GM12878 (cell line): ENCODE results near the gene SPEG. TPM values are rescaled to one million over a fixed set of nuclear protein-coding genes. Genes with fewer than 3 reads are reported as not detected.

Experiments
- CEBPB ChIP-seq, 2 experiments: fragments of 150-350 bp in 1 of 2; IDR thresholded peaks; 2 replicates each; pipeline ENCODE4 v1.6.1; 2012 to 2014; ENCODE audit warnings: low read depth in 2 of 2, low read length in 2 of 2, borderline replicate concordance in 1 of 2, inconsistent platforms in 1 of 2
- EED ChIP-seq: sonication (generic); IDR thresholded peaks from 2 replicates; pipeline ENCODE4 v1.6.1; 2016; ENCODE audit warnings: antibody characterized with exemption, low read depth
- GABPA ChIP-seq: IDR thresholded peaks from 2 replicates; pipeline ENCODE4 v1.6.1; 2014; ENCODE audit warnings: antibody characterized with exemption, low read depth, mild to moderate bottlenecking, inconsistent platforms
- KLF5 ChIP-seq: fragments of 450-650 bp; IDR thresholded peaks from 2 replicates; pipeline ENCODE4 v1.6.1; 2014; ENCODE audit warnings: mild to moderate bottlenecking; ENCODE audit not compliant: partially characterized antibody
- SMARCA5 ChIP-seq: fragments of 450-650 bp; IDR thresholded peaks from 2 replicates; pipeline ENCODE4 v1.6.1; 2017; ENCODE audit warnings: mild to moderate bottlenecking
- polyA plus RNA-seq, 11 experiments: library from polyadenylated mRNA; depleted of rRNA in 4 of 11; unstranded in 6 of 11; stranded (reverse) in 5 of 11; fragments of >200 nt; fragmentation: Nextera tagmentation in 4 of 11; fragmentation: Illumina TruSeq in 1 of 11; extraction: Ambion mirVana in 4 of 11; extraction: Trizol in 1 of 11; gene quantifications; 1 replicate in 1 of 11; 2 replicates in 10 of 11; pipeline versions ENCODE4 v1.2.1 to v1.2.3, GENCODE V29; 2011 to 2016; ENCODE audit warnings: inconsistent platforms in 2 of 11, missing spikeins in 2 of 11, low read depth in 1 of 11
- total RNA-seq, 4 experiments: library from RNA; depleted of rRNA in 3 of 4; stranded (reverse); fragments of >200 nt in 3 of 4; fragmentation: Illumina TruSeq in 1 of 4; extraction: Trizol in 1 of 4; gene quantifications; 2 replicates each; pipeline versions ENCODE4 v1.2.1 to v1.2.3, GENCODE V29; 2013 to 2021
- TF ChIP-seq, protein P1 (sequence below): fragments of 450-650 bp; formaldehyde crosslinking; IDR thresholded peaks from 2 replicates; pipeline ENCODE4 v1.5.0; 2022; ENCODE audit warnings: mild to moderate bottlenecking, missing genetic modification characterization
- TF ChIP-seq, protein P2 (sequence below): fragments of 450-650 bp; IDR thresholded peaks from 2 replicates; pipeline ENCODE4 v1.6.1; 2014; ENCODE audit warnings: mild to moderate bottlenecking
- TF ChIP-seq, protein P3 (sequence below): fragments of 450-650 bp; IDR thresholded peaks from 2 replicates; pipeline ENCODE4 v1.6.1; 2017; ENCODE audit warnings: antibody characterized with exemption, mild to moderate bottlenecking, moderate library complexity

Gene SPEG
- total and polyA plus RNA-seq, 10 of the 15 experiments (the other 5 are each of a cell fraction or from before 2014, with no cell fraction given) = 0.03 to 0.28 TPM; not detected in 8

DNA sequence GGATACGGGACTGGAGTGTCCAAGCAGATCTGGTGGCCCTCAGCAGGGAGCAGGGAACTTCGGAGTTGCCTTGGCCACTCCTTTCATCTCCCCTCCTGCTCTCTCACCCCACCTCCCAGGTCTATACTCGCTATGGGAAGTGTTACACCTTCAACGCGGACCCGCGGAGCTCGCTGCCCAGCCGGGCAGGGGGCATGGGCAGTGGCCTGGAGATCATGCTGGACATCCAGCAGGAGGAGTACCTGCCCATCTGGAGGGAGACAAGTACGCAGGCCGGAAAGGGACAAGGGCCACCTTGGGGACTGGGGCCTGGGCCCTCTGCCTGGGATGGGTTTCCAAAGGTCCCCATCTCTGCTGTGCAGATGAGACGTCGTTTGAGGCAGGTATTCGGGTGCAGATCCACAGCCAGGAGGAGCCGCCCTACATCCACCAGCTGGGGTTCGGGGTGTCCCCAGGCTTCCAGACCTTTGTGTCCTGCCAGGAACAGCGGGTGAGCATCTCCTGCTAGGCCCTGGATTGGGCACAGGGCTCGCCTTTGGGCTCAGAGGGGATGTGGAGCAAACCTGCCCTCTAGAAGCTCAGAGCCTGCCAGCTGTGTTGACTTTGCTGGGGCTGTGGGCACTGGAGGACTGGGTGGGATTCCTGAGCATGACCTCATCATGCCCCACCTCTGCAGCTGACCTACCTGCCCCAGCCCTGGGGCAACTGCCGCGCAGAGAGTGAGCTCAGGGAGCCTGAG is 97.2 kb downstream of the SPEG start (continued):
- TF ChIP-seq, protein P1, sequence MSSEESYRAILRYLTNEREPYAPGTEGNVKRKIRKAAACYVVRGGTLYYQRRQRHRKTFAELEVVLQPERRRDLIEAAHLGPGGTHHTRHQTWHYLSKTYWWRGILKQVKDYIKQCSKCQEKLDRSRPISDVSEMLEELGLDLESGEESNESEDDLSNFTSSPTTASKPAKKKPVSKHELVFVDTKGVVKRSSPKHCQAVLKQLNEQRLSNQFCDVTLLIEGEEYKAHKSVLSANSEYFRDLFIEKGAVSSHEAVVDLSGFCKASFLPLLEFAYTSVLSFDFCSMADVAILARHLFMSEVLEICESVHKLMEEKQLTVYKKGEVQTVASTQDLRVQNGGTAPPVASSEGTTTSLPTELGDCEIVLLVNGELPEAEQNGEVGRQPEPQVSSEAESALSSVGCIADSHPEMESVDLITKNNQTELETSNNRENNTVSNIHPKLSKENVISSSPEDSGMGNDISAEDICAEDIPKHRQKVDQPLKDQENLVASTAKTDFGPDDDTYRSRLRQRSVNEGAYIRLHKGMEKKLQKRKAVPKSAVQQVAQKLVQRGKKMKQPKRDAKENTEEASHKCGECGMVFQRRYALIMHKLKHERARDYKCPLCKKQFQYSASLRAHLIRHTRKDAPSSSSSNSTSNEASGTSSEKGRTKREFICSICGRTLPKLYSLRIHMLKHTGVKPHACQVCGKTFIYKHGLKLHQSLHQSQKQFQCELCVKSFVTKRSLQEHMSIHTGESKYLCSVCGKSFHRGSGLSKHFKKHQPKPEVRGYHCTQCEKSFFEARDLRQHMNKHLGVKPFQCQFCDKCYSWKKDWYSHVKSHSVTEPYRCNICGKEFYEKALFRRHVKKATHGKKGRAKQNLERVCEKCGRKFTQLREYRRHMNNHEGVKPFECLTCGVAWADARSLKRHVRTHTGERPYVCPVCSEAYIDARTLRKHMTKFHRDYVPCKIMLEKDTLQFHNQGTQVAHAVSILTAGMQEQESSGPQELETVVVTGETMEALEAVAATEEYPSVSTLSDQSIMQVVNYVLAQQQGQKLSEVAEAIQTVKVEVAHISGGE (CRISPR knock-in tag) = no peak
- no peak for TF ChIP-seq EED
- TF ChIP-seq GABPA = no peak
- no peak for TF ChIP-seq SMARCA5
- TF ChIP-seq KLF5 = no peak
- TF ChIP-seq CEBPB (IDR thresholded peaks at IDR 0.05; ENCODE audit: borderline replicate concordance in 1 of 2, low read depth in 2 of 2, low read length in 2 of 2) = no peak
- TF ChIP-seq, protein P2, sequence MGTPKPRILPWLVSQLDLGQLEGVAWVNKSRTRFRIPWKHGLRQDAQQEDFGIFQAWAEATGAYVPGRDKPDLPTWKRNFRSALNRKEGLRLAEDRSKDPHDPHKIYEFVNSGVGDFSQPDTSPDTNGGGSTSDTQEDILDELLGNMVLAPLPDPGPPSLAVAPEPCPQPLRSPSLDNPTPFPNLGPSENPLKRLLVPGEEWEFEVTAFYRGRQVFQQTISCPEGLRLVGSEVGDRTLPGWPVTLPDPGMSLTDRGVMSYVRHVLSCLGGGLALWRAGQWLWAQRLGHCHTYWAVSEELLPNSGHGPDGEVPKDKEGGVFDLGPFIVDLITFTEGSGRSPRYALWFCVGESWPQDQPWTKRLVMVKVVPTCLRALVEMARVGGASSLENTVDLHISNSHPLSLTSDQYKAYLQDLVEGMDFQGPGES = no peak
- TF ChIP-seq, protein P3, sequence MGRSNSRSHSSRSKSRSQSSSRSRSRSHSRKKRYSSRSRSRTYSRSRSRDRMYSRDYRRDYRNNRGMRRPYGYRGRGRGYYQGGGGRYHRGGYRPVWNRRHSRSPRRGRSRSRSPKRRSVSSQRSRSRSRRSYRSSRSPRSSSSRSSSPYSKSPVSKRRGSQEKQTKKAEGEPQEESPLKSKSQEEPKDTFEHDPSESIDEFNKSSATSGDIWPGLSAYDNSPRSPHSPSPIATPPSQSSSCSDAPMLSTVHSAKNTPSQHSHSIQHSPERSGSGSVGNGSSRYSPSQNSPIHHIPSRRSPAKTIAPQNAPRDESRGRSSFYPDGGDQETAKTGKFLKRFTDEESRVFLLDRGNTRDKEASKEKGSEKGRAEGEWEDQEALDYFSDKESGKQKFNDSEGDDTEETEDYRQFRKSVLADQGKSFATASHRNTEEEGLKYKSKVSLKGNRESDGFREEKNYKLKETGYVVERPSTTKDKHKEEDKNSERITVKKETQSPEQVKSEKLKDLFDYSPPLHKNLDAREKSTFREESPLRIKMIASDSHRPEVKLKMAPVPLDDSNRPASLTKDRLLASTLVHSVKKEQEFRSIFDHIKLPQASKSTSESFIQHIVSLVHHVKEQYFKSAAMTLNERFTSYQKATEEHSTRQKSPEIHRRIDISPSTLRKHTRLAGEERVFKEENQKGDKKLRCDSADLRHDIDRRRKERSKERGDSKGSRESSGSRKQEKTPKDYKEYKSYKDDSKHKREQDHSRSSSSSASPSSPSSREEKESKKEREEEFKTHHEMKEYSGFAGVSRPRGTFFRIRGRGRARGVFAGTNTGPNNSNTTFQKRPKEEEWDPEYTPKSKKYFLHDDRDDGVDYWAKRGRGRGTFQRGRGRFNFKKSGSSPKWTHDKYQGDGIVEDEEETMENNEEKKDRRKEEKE = no peak
